WTC11 (cell line): ENCODE data around the gene STH. TPM values are rescaled to one million over a fixed set of nuclear protein-coding genes. Genes with fewer than 3 reads are reported as not detected.

Experiments used
- ATAC-seq: fragments of 200-7000 bp; cut with Tn5 transposase; 2 replicates; pipeline ENCODE4 v1.10.0; 2021; ENCODE audit warnings: mild to moderate bottlenecking, moderate library complexity
- CTCF ChIA-PET: fragments of 300-600 bp; sonication (Branson Sonifier 250); formaldehyde crosslinking; loops from one replicate; lab custom pipeline; 2021; ENCODE audit warnings: antibody characterized with exemption; lab: Charles Lee
- POLR2A ChIA-PET: fragments of 350-600 bp; sonication (Branson Sonifier 250); formaldehyde crosslinking; loops from one replicate; lab custom pipeline; 2021; ENCODE audit warnings: antibody characterized with exemption; lab: Charles Lee
- DNase-seq: peaks from one replicate; pipeline ENCODE4 v3.0.0; 2021; ENCODE audit warnings: low spot score
- H3K27ac Mint-ChIP-seq: 2 replicates; pipeline ENCODE4 v1.8.0; 2021; ENCODE audit warnings: mixed read lengths
- H3K27me3 Mint-ChIP-seq: 2 replicates; pipeline ENCODE4 v1.8.0; 2021; ENCODE audit warnings: low read depth, mild to moderate bottlenecking, moderate library complexity, mixed read lengths
- H3K36me3 Mint-ChIP-seq: 2 replicates; pipeline ENCODE4 v1.8.0; 2021; ENCODE audit warnings: mixed read lengths
- H3K4me1 Mint-ChIP-seq: 2 replicates; pipeline ENCODE4 v1.8.0; 2022; ENCODE audit warnings: mixed read lengths
- H3K4me3 Mint-ChIP-seq: 2 replicates; pipeline ENCODE4 v1.8.0; 2021; ENCODE audit warnings: mild to moderate bottlenecking, moderate library complexity, mixed read lengths
- H3K9me3 Mint-ChIP-seq: 2 replicates; pipeline ENCODE4 v1.8.0; 2021; ENCODE audit warnings: mixed read lengths
- ATF3 ChIP-seq: sonication (generic); formaldehyde crosslinking; conservative IDR thresholded peaks from 2 replicates; pipeline ENCODE4 v1.8.1; 2022; ENCODE audit warnings: mild to moderate bottlenecking, missing genetic modification reagents
- E2F5 ChIP-seq: sonication (generic); formaldehyde crosslinking; IDR thresholded peaks from 2 replicates; pipeline ENCODE4 v1.8.1; 2022; ENCODE audit warnings: mild to moderate bottlenecking, moderate library complexity, missing genetic modification reagents
- EMX1 ChIP-seq: fragments of 250-450 bp; sonication (Bioruptor Pico); IDR thresholded peaks from 2 replicates; pipeline ENCODE4 v1.8.0; 2021; ENCODE audit warnings: mild to moderate bottlenecking
- ESRRA ChIP-seq: sonication (generic); formaldehyde crosslinking; IDR thresholded peaks from 2 replicates; pipeline ENCODE4 v1.8.1; 2022; ENCODE audit warnings: mild to moderate bottlenecking, missing genetic modification reagents, borderline replicate concordance
- FOXK1 ChIP-seq: sonication (generic); formaldehyde crosslinking; IDR thresholded peaks from 2 replicates; pipeline ENCODE4 v1.8.0; 2022; ENCODE audit warnings: mild to moderate bottlenecking, moderate library complexity, missing genetic modification reagents
- FOXP4 ChIP-seq: sonication (generic); formaldehyde crosslinking; IDR thresholded peaks from 2 replicates; pipeline ENCODE4 v1.8.0; 2022; ENCODE audit warnings: mild to moderate bottlenecking, missing genetic modification reagents
- GTF2I ChIP-seq: fragments of 250-450 bp; sonication (Bioruptor Pico); conservative IDR thresholded peaks from 2 replicates; pipeline ENCODE4 v1.4.0; 2021; ENCODE audit warnings: mild to moderate bottlenecking
- IRF1 ChIP-seq: sonication (generic); formaldehyde crosslinking; IDR thresholded peaks from 2 replicates; pipeline ENCODE4 v1.8.0; 2023; ENCODE audit warnings: missing genetic modification reagents
- JAZF1 ChIP-seq: fragments of 250-450 bp; sonication (Bioruptor Pico); IDR thresholded peaks from 2 replicates; pipeline ENCODE4 v1.9.0; 2021; ENCODE audit warnings: moderate library complexity, mild to moderate bottlenecking, inconsistent platforms
- JUN ChIP-seq: sonication (generic); formaldehyde crosslinking; IDR thresholded peaks from 2 replicates; pipeline ENCODE4 v1.8.0; 2023; ENCODE audit warnings: mild to moderate bottlenecking, missing genetic modification reagents
- KAT7 ChIP-seq: sonication (generic); formaldehyde crosslinking; IDR thresholded peaks from 2 replicates; pipeline ENCODE4 v1.8.1; 2023; ENCODE audit warnings: missing genetic modification reagents, mild to moderate bottlenecking, borderline replicate concordance
- MXD4 ChIP-seq: fragments of 250-450 bp; sonication (Bioruptor Pico); IDR thresholded peaks from 2 replicates; pipeline ENCODE4 v1.8.0; 2021; ENCODE audit warnings: mild to moderate bottlenecking, moderate library complexity, borderline replicate concordance
- OVOL2 ChIP-seq: fragments of 250-450 bp; sonication (Bioruptor Pico); IDR thresholded peaks from 2 replicates; pipeline ENCODE4 v1.9.0; 2021; ENCODE audit warnings: mild to moderate bottlenecking, borderline replicate concordance
- PRRX2 ChIP-seq: fragments of 250-450 bp; sonication (Bioruptor Pico); IDR thresholded peaks from 2 replicates; pipeline ENCODE4 v1.8.0; 2021; ENCODE audit warnings: mild to moderate bottlenecking
- SP1 ChIP-seq: sonication (generic); formaldehyde crosslinking; conservative IDR thresholded peaks from 2 replicates; pipeline ENCODE4 v1.8.1; 2022; ENCODE audit warnings: missing genetic modification reagents
- TEAD1 ChIP-seq: sonication (generic); formaldehyde crosslinking; IDR thresholded peaks from 2 replicates; pipeline ENCODE4 v1.8.0; 2022; ENCODE audit warnings: mild to moderate bottlenecking, missing genetic modification reagents
- TEAD4 ChIP-seq: sonication (generic); formaldehyde crosslinking; IDR thresholded peaks from 2 replicates; pipeline ENCODE4 v1.8.0; 2022; ENCODE audit warnings: mild to moderate bottlenecking, missing genetic modification reagents
- USF2 ChIP-seq: sonication (generic); formaldehyde crosslinking; IDR thresholded peaks from 2 replicates; pipeline ENCODE4 v1.8.1; 2023; ENCODE audit warnings: mild to moderate bottlenecking, missing genetic modification reagents, moderate library complexity
- ZBTB21 ChIP-seq: sonication (generic); formaldehyde crosslinking; IDR thresholded peaks from 2 replicates; pipeline ENCODE4 v1.8.1; 2023; ENCODE audit warnings: mild to moderate bottlenecking, missing genetic modification reagents, borderline replicate concordance
- ZNF396 ChIP-seq: fragments of 250-450 bp; sonication (Bioruptor Pico); IDR thresholded peaks from 2 replicates; pipeline ENCODE4 v1.8.0; 2021; ENCODE audit warnings: mild to moderate bottlenecking, moderate library complexity, borderline replicate concordance
- ZNF512 ChIP-seq: sonication (generic); formaldehyde crosslinking; IDR thresholded peaks from 2 replicates; pipeline ENCODE4 v1.8.1; 2022; ENCODE audit warnings: missing genetic modification reagents, borderline replicate concordance
- total RNA-seq: library from RNA; stranded (reverse); gene quantifications from 3 replicates; pipeline ENCODE4 v1.2.3, GENCODE V29; 2021

STH gene
- total RNA-seq, 1 experiment from 2014 or later = not detected

- TF ChIP-seq FOXP4 (CRISPR knock-in tag) (no peak), PRRX2 (CRISPR knock-in tag) (no peak), TEAD4 (CRISPR knock-in tag) (no peak), ZNF512 (CRISPR knock-in tag) (no peak), FOXK1 (CRISPR knock-in tag) (no peak)
These were observed 19.9 kb upstream of the STH start (continued) for GRCh38 chr17:45979137-45979536.

GRCh38 chr17:45980855-45981254 is 18.2 kb upstream of the STH start:
- CTCF ChIA-PET = interaction anchor here (0.8 to 2.1 kb wide), 3 partner anchors 9 to 32 kb away, joined by 3 to 14 read pairs (median 3); no protein-coding TSS in a partner anchor
- ATAC-seq = no peak; the same call in 1 of the 2 replicates
- no peaks in the 10 kb centered on the region for H3K9me3 Mint-ChIP-seq
- H3K27me3 Mint-ChIP-seq = no peaks in the 10 kb centered on the region
- TF ChIP-seq JUN (no peak), ESRRA (CRISPR knock-in tag) (no peak), TEAD1 (CRISPR knock-in tag) (no peak), ATF3 (CRISPR knock-in tag) (no peak), KAT7 (CRISPR knock-in tag) (no peak), E2F5 (CRISPR knock-in tag) (no peak), SP1 (CRISPR knock-in tag) (no peak), IRF1 (CRISPR knock-in tag) (no peak), USF2 (CRISPR knock-in tag) (no peak), GTF2I (CRISPR knock-in tag) (no peak), JAZF1 (no peak), EMX1 (no peak), MXD4 (CRISPR knock-in tag) (no peak), OVOL2 (CRISPR knock-in tag) (no peak), ZNF396 (CRISPR knock-in tag) (no peak), ZBTB21 (CRISPR knock-in tag) (no peak)
- TF ChIP-seq, all 79 proteins: peak for 0
- POLR2A ChIA-PET = no interaction called here
- no peak for DNase-seq
- Mint-ChIP-seq H3K4me3 (no peak overlapping the region), H3K4me1 (0 out of 2 replicates have a peak, but pooled peaks cover 3% of the 10 kb centered on the region), H3K27ac (no peak overlapping the region), H3K36me3 (no peaks in the 10 kb centered on the region)
